Fibroblast of skin of right biceps (primary cell): ENCODE results near the gene FOXP4.

ENCODE experiments used
- DNase-seq: peaks from one replicate; pipeline ENCODE4 v3.0.0-alpha.2; 2013

FOXP4 gene

GRCh38 chr6:41548841-41549642, 2.9 kb downstream of the FOXP4 start:
- DNase-seq: no peak

GRCh38 chr6:41549673-41550072, 3.5 kb downstream of the FOXP4 start:
- DNase-seq: no peak

- no peak for DNase-seq
These were observed 5.0 kb downstream of the FOXP4 start for GRCh38 chr6:41551086-41551700.

- no peak for DNase-seq
These were observed 5.7 kb downstream of the FOXP4 start for GRCh38 chr6:41551857-41552256.

GRCh38 chr6:41552723-41553122, 6.5 kb downstream of the FOXP4 start:
- DNase-seq: no peak

GRCh38 chr6:41553405-41553999, 7.3 kb downstream of the FOXP4 start:
- DNase-seq: no peak

GRCh38 chr6:41555326-41556300, 9.4 kb downstream of the FOXP4 start:
- no peak for DNase-seq

GRCh38 chr6:41557335-41557734, 11.2 kb downstream of the FOXP4 start:
- DNase-seq: no peak

GRCh38 chr6:41558033-41558807, 12.0 kb downstream of the FOXP4 start:
- no peak for DNase-seq

- no peak for DNase-seq
These were observed 13.7 kb downstream of the FOXP4 start for GRCh38 chr6:41559655-41560427.

- peak; percentile 47 for DNase-seq
These were observed 14.4 kb downstream of the FOXP4 start for GRCh38 chr6:41560431-41561192.

GRCh38 chr6:41561416-41561815, 15.2 kb downstream of the FOXP4 start:
- no peak for DNase-seq

GRCh38 chr6:41561931-41562911, 16.0 kb downstream of the FOXP4 start:
- DNase-seq: no peak

GRCh38 chr6:41563060-41563776, 17.0 kb downstream of the FOXP4 start:
- DNase-seq: no peak

- no peak for DNase-seq
These were observed 18.4 kb downstream of the FOXP4 start for GRCh38 chr6:41564448-41565142.

- DNase-seq: no peak
These were observed 19.5 kb downstream of the FOXP4 start for GRCh38 chr6:41565701-41566100.

GRCh38 chr6:41566961-41567360, 20.8 kb downstream of the FOXP4 start:
- DNase-seq: no peak

- DNase-seq: no peak
These were observed 21.5 kb downstream of the FOXP4 start for GRCh38 chr6:41567684-41568083.
